OCI-LY3 (cell line): ENCODE data around the gene MTCL1.

Experiments used
- H2AFZ ChIP-seq: fragments of 200-600, 300-600 bp; shearing (Covaris generic); 2 replicates; pipeline ENCODE4 v1.6.0; 2014; ENCODE audit warnings: antibody characterized with exemption, low read depth, low read length
- H3K27ac ChIP-seq: fragments of 200-600, 300-600 bp; sonication (generic); 2 replicates; pipeline ENCODE4 v1.5.1; 2014; ENCODE audit warnings: mild to moderate bottlenecking, low read length, moderate library complexity, mixed read lengths
- H3K27me3 ChIP-seq: fragments of 200-600, 300-600 bp; sonication (generic); 2 replicates; pipeline ENCODE4 v1.6.1; 2014; ENCODE audit warnings: low read depth, low read length, mixed read lengths
- H3K36me3 ChIP-seq: fragments of 200-600, 300-600 bp; sonication (generic); replicated peaks from 2 replicates; pipeline ENCODE3; 2014; ENCODE audit warnings: low read depth, low read length, mixed read lengths
- H3K4me1 ChIP-seq: fragments of 300-600, 200-600 bp; sonication (generic); 2 replicates; pipeline ENCODE4 v1.6.1; 2014; ENCODE audit warnings: low read length, mixed read lengths
- H3K4me2 ChIP-seq: fragments of 200-600, 300-600 bp; sonication (generic); 2 replicates; pipeline ENCODE4 v1.6.1; 2014; ENCODE audit warnings: low read length, mixed read lengths
- H3K4me3 ChIP-seq: fragments of 300-600, 200-600 bp; sonication (generic); 2 replicates; pipeline ENCODE4 v1.5.1; 2014; ENCODE audit warnings: antibody characterized with exemption, mild to moderate bottlenecking, low read length, moderate library complexity
- H3K79me2 ChIP-seq: fragments of 300-600, 200-600 bp; shearing (Covaris generic); 2 replicates; pipeline ENCODE4 v1.6.1; 2014; ENCODE audit warnings: mild to moderate bottlenecking, low read length, mixed read lengths
- H3K9ac ChIP-seq: fragments of 300-600, 200-600 bp; shearing (Covaris generic); 2 replicates; pipeline ENCODE4 v1.6.0; 2014; ENCODE audit warnings: mild to moderate bottlenecking, low read length, moderate library complexity
- H3K9me3 ChIP-seq: fragments of 200-600, 300-600 bp; shearing (Covaris generic); 2 replicates; pipeline ENCODE4 v1.6.1; 2014; ENCODE audit warnings: low read length, mixed read lengths; ENCODE audit not compliant: insufficient read depth
- H4K20me1 ChIP-seq: fragments of 200-600, 300-600 bp; sonication (generic); 2 replicates; pipeline ENCODE4 v1.6.1; 2016; ENCODE audit warnings: low read length, mixed read lengths; ENCODE audit not compliant: insufficient read depth
- EZH2phosphoT487 ChIP-seq: fragments of 200-600 bp; shearing (Covaris generic); IDR thresholded peaks from 2 replicates; pipeline ENCODE4 v1.6.1; 2018; ENCODE audit warnings: antibody characterized with exemption, mixed run types, low read depth
- TF ChIP-seq, protein P1 (sequence below): fragments of 200-600, 300-600 bp; sonication (generic); IDR thresholded peaks from 2 replicates; pipeline ENCODE4 v1.5.1; 2014; ENCODE audit warnings: antibody characterized with exemption, low read length, low read depth

The MTCL1 gene

DNA sequence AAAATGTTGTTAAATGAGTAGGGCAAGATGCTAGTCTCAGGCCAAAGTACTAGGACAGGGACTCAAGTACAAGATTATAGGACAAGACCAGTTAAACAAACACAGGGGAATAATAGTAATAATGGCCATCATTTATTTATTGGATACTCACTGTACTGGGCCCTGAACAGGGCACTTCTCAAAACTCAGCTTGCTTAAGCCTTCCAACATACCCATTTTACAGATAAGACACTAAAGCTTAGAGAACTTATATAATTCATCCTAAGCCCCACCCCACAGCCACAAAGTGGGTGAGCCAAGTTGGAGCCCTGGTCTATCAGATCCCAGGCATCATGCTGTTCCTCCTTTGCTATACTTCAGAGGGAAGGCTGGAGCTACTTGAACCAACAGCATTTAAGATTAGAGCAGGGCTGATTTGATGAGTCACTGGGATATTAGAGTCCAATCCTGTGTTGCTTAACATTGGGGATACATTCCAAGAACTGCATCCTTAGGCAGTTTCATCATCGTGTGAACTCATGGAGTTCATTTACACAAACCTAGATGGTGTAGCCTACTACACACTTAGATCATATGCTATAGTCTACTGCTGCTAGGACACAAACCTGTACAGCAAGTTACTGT lies 153.6 kb downstream of the MTCL1 start:
- Histone ChIP-seq H3K4me1 (peaks cover 12% of the 10 kb centered on the region), H2AFZ (no peak overlapping the region), H3K27ac (no peak overlapping the region), H3K79me2 (no peaks in the 10 kb centered on the region), H3K4me3 (no peak overlapping the region), H3K36me3 (no peaks in the 10 kb centered on the region), H3K27me3 (peaks cover 6% of the 10 kb centered on the region; the same call in 1 of the 2 replicates), H3K9me3 (no peaks in the 10 kb centered on the region), H3K4me2 (no peak overlapping the region), H4K20me1 (no peaks in the 10 kb centered on the region), H3K9ac (no peak overlapping the region)
- TF ChIP-seq EZH2phosphoT487, result no peak
- TF ChIP-seq, protein P1, sequence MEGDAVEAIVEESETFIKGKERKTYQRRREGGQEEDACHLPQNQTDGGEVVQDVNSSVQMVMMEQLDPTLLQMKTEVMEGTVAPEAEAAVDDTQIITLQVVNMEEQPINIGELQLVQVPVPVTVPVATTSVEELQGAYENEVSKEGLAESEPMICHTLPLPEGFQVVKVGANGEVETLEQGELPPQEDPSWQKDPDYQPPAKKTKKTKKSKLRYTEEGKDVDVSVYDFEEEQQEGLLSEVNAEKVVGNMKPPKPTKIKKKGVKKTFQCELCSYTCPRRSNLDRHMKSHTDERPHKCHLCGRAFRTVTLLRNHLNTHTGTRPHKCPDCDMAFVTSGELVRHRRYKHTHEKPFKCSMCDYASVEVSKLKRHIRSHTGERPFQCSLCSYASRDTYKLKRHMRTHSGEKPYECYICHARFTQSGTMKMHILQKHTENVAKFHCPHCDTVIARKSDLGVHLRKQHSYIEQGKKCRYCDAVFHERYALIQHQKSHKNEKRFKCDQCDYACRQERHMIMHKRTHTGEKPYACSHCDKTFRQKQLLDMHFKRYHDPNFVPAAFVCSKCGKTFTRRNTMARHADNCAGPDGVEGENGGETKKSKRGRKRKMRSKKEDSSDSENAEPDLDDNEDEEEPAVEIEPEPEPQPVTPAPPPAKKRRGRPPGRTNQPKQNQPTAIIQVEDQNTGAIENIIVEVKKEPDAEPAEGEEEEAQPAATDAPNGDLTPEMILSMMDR, result no peak

DNA sequence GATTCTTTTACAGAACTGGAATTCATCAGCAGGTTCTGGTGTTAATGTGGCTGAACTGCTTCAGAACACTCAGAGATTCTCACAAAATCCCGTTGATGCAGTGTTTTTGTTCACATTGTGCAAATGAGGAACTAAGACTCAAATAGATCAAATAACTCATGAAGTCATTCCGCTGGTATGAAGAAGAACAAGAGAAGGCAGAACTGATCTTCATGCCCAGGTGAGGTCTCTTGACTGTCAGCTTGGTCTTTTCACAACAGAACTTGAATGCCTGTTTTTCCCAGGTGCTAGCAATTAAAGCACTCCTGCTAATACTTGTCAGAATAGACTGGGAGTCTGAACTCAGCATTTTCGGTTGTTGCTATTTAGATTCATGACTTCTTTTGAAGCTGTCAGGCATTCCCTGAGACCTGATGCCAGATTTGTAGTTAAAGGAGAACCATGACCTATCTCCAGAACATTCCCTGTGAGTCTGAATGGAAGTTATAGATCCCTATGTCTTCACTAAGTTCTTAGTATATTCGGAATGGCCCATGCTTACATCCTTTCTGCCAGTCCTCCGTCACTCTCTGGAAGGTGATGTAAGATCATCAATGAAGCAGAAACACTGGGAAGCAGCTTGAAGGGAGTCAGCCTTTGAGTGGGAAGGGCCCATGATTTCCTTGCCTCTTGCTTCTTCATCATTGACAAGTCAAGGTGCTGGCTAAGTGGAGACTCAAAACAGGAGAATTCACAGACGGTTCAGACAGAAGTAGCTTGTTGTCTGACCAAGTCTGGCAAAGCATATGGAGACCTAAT lies 155.7 kb downstream of the MTCL1 start:
- Histone ChIP-seq H3K9me3 (no peaks in the 10 kb centered on the region), H3K27ac (no peak overlapping the region), H3K79me2 (no peaks in the 10 kb centered on the region), H4K20me1 (no peaks in the 10 kb centered on the region), H3K4me3 (no peak overlapping the region), H3K4me1 (peaks cover 12% of the 10 kb centered on the region), H2AFZ (no peak overlapping the region), H3K36me3 (no peaks in the 10 kb centered on the region), H3K4me2 (0 out of 2 replicates have a peak overlapping the region, but pooled peaks have one; percentile 6), H3K27me3 (no peaks in the 10 kb centered on the region), H3K9ac (no peak overlapping the region)
- TF ChIP-seq EZH2phosphoT487, result no peak
- TF ChIP-seq, protein P1, result no peak

DNA sequence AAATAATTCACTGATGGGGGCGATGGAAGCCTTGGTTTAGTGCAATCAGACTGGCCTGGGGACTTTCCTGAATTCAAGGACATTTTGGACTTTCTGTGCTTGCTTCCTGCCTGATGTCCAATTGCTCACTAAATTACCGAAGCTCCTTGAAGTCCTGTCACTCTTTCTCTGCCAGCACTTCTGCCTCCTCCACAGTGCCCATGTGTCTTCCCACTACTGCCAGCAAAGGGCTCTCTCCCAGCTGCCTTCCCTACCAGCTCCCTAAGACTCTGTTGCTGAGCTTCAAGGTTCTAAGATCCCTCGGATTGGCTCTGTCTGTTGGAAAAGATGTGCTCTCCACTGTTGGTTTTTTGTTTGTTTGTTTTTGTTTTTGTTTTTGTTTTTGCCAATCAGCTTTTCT lies 158.1 kb downstream of the MTCL1 start:
- no peak overlapping the region for H3K4me3 ChIP-seq

DNA sequence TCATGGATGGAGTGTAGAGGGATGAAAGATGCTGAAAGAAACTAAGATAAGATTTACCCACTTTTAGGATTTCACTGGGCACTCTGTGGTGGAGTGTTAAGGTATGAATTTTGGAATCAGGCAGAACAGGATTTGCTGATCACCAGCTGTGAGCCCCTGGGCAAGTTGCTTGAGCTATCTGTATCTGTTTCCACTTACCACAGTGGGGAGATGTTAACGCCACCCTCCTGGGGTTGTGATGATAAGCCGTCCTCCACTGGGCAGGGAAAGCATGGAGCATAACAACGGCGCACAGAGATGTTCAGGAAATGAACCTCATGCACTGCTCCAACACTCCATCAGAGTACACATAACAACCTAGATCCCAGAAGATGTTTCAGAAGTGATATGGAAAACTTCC lies 160.6 kb downstream of the MTCL1 start:
- peaks cover 6% of the 10 kb centered on the region for H3K4me1 ChIP-seq
- H3K27ac ChIP-seq, result no peak overlapping the region
- H3K9me3 ChIP-seq, result no peaks in the 10 kb centered on the region
- no peaks in the 10 kb centered on the region for H4K20me1 ChIP-seq
- H3K27me3 ChIP-seq, result no peaks in the 10 kb centered on the region
- no peaks in the 10 kb centered on the region for H3K36me3 ChIP-seq
- H3K4me3 ChIP-seq, result no peak overlapping the region
- H3K79me2 ChIP-seq, result no peaks in the 10 kb centered on the region
- H2AFZ ChIP-seq, result no peak overlapping the region
- no peak for TF ChIP-seq EZH2phosphoT487
- TF ChIP-seq, protein P1, result no peak
- no peak overlapping the region for H3K4me2 ChIP-seq
- H3K9ac ChIP-seq, result no peak overlapping the region

More for the DNA sequence above, 158.1 kb downstream of the MTCL1 start:
- no peaks in the 10 kb centered on the region for H3K36me3 ChIP-seq
- TF ChIP-seq, protein P1, result no peak
- no peak for TF ChIP-seq EZH2phosphoT487
- no peaks in the 10 kb centered on the region for H3K79me2 ChIP-seq
- no peak overlapping the region for H2AFZ ChIP-seq
- H4K20me1 ChIP-seq, result no peaks in the 10 kb centered on the region
- no peaks in the 10 kb centered on the region for H3K27me3 ChIP-seq
- no peak overlapping the region for H3K9ac ChIP-seq
- H3K27ac ChIP-seq, result no peak overlapping the region
- H3K9me3 ChIP-seq, result no peaks in the 10 kb centered on the region
- no peak overlapping the region for H3K4me2 ChIP-seq
- peaks cover 12% of the 10 kb centered on the region for H3K4me1 ChIP-seq
